GM18951 (cell line): ENCODE results near the gene MKRN2.

Experiments used
- POLR2A ChIP-seq: IDR thresholded peaks from 4 replicates; pipeline ENCODE4 v1.6.1; 2011; ENCODE audit warnings: mild to moderate bottlenecking; ENCODE audit not compliant: insufficient read length, insufficient read depth; ENCODE audit errors: extremely low read depth
- in situ Hi-C: fragments of 300-500 bp; cut with MboI; formaldehyde crosslinking; loops from one replicate; pipeline ENCODE4 v1.12.0; 2022; ENCODE audit warnings: low sequenced_read_pairs, mixed read lengths, inconsistent platforms; ENCODE audit not compliant: unreplicated experiment

MKRN2 gene

GRCh38 chr3:12586403-12586802 is 29.5 kb downstream of the MKRN2 start:
- TF ChIP-seq POLR2A = no peak
- in situ Hi-C loops = no loop called here

DNA sequence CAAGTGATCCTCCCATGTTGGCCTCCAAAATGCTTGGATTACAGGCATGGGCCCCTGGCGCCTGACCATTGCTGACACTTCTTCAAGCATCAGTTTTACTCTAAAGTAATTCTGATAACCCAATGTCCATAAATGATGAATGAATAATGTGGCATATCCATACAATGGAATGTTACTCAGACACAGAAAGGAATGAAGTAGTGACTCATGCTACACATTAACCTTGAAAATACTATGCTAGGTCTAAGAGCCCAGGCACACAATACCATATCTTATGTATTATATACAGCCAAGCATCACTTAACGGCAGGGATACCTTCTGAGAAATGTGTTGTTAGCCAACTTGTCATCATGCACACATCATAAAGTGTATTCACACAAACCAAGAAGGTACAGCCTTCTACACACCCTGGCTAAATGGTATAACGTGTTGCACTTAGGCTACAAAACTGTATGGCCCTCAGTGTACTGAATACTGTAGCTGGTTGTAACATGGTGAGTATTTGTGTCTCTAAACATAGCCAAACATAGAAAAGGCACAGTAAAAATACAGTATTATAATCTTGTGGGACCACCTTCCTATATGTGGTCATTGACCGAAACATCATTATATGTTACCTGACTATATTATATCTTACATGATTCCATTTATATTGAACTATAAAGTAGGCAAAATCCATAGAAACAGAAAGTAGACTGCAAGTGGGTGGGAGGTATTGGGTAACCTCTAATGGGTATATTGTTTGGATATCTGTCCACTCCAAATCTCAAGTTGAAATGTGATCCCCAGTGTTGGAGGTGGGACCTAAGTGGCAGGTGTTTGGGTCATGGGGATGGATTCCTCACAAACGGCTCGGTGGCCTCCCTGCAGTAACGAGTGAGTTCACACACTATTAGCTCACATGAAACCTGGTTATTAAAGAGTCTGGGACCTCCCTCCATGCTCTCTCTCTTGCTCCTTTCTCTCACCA is 31.4 kb downstream of the MKRN2 start:
- in situ Hi-C loops = no loop called here
- TF ChIP-seq POLR2A = no peak

DNA sequence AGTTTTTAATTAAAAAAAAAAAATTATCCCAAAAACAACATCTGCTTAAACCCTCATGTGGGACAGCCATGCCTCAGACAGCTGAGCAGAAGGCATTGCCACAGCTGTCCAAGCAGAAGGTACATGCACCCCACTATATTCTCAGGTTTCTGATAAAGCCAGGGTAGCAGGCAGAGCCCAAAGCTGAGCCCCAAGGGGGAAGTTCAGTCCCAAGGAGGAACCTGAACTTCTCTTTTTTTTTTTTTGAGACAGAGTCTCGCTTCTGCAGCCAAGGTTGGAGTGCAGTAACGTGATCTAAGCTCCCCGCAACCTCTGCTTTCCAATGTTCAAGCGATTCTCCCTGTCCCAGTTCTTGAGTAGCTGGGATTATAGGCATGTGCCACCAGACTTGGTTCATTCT is 33.2 kb downstream of the MKRN2 start:
- no peak for TF ChIP-seq POLR2A
- in situ Hi-C loops = no loop called here

DNA sequence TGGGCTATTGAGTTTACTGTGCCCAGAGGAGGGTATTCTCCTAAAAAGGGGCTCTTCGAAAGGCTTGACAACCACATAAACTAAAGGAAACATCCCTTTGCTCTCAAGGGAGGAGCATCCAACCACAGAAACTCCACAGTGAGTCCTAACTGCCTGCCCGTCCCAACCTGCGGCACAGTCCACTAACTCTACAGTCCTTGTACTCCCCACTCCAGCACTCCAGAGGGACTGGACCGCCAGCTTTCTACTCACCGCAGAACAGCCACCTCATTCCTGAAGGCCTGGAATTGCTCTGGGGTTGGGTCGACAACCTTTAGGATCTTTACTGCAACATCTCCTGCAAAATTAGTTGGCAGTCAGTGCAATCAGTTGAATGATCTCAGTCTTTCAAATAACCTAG is 34.6 kb downstream of the MKRN2 start:
- no peak for TF ChIP-seq POLR2A
- in situ Hi-C loops = no loop called here

DNA sequence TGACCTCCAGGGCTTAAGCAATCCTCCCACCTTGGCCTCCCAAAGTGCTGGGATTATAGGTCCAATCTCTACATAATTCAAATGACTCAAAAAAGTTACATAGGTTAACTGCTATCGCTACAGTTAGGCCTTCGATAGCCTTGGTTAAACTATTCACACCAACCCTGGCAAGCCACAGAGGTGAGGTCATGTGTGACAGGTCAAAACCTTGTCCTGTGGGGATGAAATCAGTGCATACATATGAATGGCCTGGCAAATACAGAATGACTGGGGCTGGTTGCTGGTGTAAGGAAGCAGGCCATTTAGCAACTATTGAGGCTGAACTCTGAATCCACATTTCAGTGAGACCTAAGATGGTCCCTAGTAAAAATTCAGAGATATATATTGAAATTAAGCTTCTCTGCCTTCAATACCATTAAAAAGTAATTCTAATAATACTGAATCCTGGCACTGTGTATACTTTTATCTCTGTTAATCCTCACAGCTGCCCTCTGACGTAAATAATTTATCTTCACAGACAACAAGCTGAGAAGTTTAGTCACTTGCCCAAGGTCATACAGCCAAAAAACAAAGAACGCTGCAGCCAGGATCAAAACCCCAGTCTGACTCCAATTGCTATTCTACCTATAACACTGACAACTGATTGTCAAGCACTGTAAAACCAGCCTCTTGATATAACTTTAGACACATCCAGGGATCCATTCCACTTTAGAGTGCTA is 35.3 kb downstream of the MKRN2 start:
- in situ Hi-C loops = no loop called here
- no peak for TF ChIP-seq POLR2A

- no peak for TF ChIP-seq POLR2A
- in situ Hi-C loops = no loop called here
Measured at GRCh38 chr3:12593473-12593872, 36.6 kb downstream of the MKRN2 start.

DNA sequence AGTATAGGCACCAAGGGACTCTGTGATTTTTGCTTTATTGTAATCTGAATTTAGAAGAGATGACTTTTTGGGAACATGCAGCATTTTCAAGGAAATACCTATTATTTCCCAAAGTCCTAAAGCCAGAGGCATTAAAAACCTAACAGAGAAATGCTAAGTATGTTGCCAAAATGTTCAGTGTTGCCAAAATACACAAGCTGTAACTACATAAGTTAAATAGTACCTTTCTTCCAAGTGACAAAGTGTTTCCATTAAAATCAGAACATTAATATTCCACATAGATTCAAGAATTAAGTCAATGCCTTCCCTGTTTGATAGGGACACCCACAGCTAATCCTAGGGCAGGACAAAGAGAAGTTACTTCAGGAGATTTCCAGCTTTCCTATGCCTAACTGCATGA is 42.0 kb downstream of the MKRN2 start:
- TF ChIP-seq POLR2A = no peak
- in situ Hi-C loops = no loop called here

GRCh38 chr3:12601072-12601471 is 44.2 kb downstream of the MKRN2 start:
- in situ Hi-C loops = no loop called here
- no peak for TF ChIP-seq POLR2A

DNA sequence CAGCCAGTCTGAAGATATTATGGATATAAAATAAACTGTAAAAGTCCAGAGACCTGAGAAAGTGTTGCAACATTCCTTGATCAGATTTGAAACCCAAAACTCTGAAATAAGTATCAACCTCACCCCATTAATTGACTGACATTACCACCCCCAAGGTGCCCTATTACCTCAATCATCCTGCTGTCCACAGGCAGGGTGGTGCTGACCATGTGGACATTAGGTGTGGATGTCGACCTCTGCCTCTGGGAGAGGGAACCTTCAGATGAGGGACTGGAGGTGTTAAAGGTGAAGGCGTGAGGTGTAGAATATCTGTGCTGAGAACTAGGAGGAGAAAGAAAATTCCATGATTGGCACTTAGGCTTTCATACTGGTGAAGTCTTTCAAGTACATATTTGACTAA is 47.1 kb downstream of the MKRN2 start:
- no peak for TF ChIP-seq POLR2A
- in situ Hi-C loops = no loop called here

GRCh38 chr3:12608376-12608775 is 51.5 kb downstream of the MKRN2 start:
- TF ChIP-seq POLR2A = no peak
- in situ Hi-C loops = no loop called here

DNA sequence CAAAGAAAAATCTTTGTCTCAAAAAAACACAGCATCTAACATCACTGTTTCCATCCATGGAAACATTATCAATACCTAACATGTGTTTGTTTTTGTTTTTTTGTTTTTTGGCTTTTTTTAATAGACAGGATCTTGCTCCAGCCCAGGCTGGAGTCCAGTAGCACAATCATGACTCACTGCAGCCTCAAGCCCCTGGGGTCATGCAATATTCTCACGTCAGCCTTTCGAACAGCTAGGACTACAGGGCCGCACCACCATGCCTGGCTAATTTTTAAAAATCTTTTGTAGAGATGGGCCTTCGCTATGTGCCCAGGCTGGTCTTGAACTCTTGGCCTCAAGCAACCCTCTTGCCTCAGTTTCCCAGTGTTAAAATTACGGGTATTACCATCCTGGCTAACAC is 54.2 kb downstream of the MKRN2 start:
- TF ChIP-seq POLR2A = no peak
- in situ Hi-C loops = no loop called here

- TF ChIP-seq POLR2A = no peak
- in situ Hi-C loops = no loop called here
Measured at GRCh38 chr3:12612514-12613226, 55.8 kb downstream of the MKRN2 start.

DNA sequence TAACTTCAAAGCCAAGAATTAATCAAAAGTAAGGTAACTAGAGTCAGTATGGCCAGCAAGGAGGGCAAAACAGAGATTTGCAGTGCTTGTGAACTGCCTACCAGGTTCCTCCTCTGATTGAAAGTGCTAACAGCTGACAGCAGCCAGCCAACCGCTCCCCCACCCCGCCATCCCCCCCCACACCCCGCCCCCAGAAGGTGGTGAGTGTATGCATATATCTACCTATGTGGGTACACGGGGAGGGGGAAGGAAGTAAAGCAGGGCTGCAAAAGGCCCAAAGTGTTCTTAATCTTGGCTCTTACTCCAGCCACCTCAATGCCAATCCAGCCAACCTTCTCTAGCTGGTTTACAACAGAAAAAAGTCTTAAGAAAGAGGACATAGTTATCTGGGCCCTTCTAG is 56.4 kb downstream of the MKRN2 start:
- in situ Hi-C loops = no loop called here
- TF ChIP-seq POLR2A = no peak
